Cortex of kidney (tissue), 1 donor: Measurements from ENCODE around the gene MAPKAPK3.

Source experiments
- DNase-seq: peaks from one replicate; lab custom pipeline; 2025; lab: John Stamatoyannopoulos, UW

MAPKAPK3 gene

DNA sequence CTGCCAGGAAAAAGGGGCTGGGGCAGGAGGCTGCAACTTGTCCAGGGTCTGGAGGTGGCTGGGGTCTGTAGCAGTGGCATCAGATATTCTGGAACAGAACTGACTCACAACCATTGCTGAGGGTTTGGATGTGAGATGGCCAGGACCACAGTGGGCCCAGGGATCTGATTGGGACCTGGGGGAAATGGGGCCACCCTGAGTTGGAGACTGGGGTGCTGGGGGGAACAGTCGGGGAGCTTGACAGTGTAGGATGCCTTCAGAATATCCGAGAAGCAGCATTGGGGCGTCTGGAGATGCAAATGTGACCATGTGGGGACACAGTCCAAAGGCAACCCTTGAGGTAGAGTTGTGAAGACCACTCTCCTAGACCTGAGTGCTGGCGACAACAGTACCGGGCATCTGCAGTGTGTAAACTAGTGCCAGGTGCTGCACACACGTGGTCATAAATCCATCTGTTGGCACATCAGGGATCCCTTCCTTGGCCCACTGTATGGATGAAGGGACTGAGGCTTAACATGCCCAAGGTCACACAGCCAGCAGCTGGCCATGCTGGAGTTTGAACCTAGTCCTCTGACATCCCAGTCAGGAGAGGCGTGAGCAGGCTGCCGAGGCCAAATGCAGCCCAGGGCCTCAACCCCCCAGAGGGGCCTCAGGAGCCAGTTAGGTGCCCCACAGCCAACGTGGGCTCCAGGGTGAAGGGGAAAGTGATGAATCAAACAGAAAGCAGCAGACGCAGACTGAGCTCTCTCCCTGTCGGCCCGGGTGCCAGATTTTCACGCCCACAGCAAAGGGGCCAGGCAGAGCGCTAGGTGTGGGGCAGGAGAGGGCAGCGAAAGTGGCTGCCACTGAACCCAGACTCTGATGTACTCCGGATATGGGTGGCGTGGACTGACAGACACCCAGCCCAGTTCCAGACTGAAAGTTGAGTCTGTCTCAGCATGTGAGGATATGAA is 28.9 kb upstream of the MAPKAPK3 start:
- no peak for DNase-seq

DNA sequence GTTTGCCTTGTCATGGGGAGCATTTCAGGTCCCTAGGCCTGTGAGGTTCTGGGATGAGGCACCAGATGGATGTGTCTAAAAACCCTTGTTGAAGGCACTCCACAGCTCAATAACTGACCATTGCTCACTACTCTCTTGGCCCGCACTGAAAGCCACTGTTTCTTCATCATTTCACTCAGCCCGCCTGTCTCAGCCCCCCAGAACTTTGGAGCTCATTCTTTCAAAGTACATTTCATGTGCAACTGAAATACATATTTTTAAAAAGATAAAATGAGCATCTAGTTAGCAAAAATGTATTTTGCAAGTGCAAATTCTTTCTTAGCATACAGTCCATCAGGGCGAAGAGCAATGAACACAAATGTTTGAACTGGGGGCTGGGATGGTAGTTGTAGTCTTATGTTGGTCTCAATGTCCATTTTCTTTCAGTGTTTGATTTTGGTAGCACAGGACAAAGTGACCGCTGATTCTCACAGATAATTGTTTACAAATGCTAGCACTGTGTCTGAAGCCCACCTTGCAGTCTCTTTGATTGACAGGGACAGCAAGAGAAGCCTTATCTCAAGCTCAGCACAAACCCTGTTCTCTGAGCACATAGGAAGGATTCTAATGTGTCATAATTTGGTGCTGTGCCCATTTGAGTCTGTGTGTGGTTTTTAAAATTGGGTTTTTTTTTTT is 28.1 kb upstream of the MAPKAPK3 start:
- DNase-seq: no peak

DNA sequence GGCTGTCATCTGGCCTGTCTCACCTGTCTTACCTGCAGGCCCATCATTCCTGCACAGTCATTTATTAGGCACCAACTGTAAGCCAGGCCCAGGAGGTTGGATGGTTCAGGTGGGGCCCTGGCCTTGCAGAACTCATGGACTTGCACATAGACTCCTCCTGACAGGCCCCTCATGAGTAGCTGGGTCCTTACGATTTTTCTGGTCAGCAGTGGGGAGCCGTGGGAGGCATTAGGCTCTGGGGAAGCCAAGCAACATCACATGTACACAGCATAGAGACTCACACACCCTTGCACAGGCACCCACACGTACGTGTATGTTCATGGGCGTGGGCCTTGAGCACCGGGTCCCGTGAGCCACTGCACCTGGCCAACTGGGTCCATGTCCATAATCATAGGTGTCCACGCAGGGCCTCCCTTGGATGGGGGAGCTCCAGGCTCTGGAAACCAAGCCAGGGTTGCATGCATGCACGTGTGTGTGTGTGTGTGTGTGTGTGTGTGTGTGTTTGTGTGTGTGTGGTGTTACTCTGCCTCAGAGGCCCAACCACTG is 25.7 kb upstream of the MAPKAPK3 start:
- DNase-seq: no peak

DNA sequence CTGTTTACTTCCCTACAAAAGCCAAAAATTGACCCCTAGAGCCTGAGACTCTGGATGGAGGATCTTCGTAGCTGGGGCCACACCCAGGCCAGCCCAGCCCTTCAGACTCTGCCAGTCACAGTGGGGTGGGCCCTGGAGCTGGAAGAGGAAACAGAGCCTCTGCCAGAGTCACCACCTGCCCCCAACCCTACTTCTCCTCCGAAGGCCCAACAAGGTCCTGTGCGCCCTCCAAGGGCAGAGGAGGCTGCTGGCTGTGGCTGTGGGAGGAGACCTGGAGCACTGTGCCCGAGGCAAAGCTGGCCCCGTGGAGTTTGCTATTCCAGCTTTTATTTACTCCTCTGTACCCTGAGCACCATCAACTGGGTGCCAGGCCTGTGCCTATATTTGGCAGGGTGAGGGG is 24.4 kb upstream of the MAPKAPK3 start:
- DNase-seq: no peak

DNA sequence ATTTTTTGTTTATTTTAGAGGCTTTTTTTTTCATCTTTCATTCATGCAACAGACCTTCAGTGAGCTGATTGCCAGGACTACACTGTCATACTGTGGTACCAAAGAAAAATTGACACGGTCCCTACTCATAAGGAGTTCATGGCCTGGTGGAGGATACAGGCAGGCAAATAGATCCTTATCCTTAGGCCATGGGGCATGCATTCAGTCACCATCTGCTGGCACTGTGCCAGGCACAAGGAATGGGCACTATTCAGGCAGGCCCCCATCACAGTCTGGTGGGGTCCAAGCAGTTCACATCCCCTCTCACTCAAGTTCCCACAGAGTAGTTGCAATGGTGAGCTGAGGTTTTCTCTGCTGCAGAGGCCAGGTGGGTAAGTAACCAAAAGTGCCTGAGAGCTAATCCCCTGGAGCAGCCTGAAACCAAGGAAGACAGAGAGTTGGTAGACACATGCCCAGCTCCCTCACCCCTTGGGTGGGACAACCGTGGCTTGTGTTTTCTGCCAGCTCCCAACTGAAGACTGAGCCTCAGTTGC is 22.6 kb upstream of the MAPKAPK3 start:
- no peak for DNase-seq

DNA sequence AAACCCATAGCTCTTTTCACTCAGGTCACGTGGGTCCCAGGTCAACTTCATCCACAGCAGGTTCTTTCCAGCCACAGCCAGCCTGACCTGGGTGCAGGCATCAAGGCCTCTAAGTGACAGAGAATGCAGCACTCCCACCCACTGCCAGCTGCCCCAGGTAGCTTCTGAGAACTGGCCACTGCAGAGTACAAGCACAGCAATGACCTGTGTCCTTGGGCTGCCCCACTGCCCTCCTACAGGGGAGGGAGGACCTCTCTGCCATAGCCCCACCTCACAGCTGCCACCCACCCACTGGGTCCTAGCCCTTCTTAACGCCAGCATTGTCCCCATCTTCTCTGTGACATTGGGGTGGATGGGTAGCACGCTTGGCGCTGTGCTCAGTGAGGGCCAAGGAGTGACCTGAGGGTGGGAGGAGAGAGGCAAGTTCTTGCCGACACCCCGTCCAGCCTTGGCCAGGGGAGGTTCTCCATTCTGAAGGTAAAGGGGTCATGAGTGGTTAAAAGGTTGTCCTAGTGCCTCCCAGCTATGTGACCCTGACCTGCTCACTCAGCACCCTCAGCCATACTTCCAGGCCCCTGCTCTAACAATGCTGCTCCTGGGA is 17.7 kb upstream of the MAPKAPK3 start:
- no peak for DNase-seq

DNA sequence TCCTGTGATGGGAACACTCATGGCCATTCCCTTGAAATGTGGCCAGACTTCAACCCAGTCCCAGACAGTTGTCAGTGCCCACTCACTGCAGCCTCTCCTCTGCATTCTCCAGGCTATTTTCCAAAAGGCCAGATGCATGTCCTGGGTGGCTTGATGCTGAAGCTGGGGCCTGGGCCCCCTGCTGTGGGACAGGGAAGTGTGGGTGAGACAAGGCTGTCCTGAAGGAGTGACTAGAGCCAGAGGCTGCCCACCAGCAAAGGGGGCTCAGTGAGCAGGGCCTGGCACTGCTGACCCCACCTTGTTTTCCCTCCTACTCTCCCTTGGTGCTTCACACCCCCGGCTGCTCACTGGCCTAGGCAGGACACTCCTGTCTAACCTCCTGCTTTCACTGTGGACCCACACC is 17.2 kb upstream of the MAPKAPK3 start:
- DNase-seq: no peak

DNA sequence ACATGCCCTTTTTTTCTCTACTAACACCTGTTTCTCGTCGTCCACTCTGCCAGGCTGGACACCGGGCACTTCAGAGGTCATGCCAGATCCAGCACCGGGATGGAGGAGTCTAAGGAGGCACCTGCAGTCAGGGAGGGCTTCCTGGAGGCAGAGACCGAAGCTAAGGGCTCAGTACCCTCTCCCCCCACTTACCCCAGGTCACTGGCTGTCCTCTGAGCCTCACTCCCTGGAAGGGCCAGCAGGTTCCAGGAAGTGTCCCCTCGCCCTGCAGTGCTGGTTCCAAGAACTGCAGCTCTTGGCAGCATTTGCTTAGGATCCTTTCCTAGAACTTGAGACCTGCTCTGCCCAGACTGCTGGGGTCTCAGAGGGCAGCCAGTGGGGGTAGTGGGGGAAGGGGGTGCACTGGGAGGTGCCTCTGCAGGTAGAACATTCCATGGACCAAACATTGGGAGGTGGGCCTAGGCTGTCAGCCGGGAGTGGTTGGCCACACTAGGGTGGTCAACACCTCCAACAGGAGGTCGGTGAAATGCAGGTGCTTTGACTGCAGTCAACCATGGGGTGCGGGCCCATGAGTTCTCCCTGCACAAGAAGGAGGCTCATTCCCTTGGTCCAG is 16.7 kb upstream of the MAPKAPK3 start:
- DNase-seq: no peak

DNA sequence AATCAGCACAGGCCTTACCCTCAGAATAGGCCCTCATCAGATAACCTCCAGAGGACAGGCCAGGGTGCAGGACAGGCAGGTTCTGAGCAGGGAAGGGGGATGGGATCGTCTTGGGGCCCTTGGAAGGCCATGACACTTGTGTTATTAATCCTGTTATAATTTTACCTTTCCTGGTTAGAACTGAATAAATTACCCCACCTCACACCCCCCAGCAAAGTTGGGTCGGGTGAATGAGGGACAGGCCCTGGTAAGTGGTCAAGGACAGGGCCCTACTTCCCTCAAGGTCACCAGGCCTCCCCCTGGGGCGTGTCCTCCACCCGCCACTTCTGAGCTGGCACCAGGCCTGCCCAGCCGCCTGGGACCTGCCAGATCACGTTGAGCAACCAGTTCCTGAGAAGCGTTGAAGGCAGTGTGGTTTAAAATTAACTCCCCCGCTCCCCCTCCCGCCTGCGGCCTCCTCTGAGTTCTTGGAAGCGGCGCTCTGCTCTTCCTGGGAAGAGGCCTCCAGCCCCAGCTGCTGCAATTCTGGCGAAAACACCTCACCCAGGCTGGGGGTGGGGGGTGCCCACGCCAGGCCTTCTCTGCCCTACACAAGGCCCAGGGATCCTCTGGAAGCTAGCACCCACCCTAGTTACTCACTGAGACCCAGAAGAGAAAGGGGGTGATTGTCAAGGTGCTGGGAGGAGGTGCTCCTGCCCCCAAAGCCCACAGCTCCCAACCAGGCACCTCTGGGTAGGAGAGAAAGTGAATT is 15.9 kb upstream of the MAPKAPK3 start:
- peak; percentile 70 for DNase-seq

DNA sequence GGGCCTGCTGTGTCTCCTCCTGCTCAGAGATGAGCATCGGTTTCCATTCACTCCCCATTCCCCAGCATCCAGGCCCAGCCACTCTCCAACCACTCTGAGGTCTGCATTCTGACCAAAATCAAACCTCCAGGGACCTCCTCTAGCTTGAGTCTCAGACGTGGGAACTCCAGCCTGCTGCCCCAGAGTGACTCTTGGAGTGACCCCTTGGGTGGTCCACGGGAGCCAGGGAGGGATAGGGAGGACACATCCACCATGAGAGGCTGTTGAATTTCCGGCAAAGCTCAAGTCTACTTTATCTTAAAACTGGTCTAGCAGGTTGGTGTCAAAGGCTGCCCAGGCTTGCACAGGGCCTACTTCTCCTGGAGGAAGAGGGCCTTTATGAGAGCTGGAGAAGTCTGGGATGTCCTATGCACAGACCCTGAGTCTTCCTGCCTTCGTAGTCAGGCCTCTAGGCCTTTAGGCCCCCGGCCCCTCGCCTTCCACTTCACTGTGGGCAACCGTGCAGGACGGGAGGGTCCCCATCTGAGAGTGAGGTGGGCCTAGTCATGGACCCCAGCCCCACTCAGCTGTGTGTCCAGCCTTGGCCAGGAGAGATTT is 14.3 kb upstream of the MAPKAPK3 start:
- DNase-seq: no peak

DNA sequence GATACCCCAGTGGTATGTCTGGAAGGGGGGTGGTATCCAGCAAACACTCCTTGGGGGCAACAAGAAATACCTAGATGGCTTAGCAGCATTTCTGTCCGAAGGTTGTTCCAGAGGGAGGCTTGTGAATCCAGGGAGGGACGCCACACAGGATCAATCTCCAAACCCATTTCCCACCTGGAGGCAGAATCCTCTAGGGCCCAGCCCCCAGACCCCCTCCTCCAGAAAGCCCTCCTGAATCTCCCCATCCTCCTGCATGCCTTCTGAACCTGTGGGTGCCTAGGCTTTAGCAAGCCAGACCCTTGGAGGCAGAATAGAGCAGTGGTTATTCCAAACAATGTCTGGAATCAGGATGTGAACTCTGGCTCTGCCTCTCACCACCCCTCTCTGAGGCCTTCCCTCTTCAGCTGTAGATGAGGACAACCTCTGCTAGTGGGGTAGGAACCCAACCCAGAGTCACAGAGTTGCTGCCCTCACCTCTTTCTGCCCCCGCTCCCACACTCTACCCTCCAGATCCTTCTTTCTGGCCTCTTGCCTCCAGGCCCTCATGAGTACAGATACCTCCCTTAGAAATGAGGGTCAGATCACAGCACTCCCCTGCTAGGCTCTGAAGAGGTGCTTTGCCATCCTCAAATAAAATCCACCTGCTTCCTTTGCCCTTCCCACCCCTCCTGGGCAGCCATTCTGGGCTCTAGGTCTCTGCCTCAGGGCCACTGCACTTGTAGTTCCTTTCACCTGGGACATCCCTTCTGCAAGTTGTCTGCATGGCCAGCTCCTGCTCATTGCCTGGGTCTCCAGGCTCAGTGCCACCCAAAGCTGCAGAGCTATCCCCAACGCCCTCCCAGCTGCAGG is 13.5 kb upstream of the MAPKAPK3 start:
- DNase-seq: no peak

DNA sequence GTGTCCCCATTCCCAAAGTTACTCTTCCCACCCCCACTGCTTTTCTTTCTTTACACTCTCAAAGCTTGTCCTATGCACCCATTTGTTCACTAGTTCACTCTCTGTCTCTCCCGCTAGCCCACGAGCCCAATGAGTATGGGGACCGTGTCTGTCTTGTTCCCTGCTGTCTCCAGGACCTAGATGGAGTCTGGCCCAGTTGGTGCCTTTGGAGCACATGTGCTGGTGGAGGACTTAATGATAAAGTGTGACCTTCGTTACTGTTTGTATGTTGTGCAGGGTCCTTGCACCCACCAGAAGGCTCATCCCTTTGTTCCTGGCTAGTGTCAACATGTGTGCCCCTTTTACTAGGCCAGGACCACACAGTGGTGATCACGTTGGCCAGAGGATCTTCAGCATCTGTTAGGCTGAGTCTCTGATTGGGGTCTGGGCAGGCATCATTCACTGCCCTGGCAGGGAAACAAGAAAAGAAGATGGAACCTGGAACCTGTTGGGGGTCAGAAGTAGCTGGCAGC is 12.8 kb upstream of the MAPKAPK3 start:
- no peak for DNase-seq

DNA sequence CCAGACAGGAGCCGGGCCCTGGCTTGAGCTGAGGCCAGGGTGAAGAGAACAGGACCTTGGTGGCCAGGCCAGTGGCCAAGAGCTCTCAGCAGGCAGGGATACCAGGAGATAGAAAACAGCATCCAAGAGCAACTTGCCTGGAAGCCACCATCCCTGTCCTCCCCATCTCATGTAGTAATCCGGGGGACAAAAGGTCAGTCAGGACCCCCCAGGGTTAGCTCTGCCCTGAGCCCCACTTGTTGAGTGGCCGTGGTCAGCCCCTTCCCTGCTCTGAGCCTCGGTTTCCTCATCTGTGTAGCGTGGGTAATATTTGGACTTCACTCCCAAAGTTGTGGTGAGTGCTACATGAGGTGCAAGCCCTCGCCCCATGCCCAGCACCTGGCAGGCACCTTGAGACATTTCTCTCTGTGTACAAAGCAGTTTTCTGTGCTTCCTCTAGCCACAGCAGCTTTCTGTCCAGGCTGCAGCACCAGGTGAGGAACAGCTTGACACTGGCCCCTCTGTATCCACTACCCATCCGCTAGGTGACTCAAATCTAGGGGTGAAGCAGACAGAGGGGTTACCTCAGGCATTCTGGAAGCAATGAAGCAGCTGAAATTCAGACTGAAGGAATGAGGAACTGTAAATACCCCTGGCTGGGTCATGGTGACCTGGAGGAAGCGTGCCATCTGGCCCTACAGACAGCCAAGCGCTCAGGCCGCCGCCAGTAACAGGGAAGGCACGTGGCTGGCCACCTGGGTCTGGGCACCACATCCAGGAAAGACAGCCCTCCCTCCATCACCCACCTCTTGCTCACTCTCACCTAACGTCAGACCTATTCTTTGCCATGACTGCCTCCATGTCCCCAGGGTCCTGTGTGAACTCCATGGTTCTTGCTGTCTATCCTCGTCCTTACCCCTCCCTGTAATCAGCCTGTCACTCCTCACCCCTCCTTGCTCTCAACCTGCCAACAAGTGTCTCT is 12.0 kb upstream of the MAPKAPK3 start:
- no peak for DNase-seq

DNA sequence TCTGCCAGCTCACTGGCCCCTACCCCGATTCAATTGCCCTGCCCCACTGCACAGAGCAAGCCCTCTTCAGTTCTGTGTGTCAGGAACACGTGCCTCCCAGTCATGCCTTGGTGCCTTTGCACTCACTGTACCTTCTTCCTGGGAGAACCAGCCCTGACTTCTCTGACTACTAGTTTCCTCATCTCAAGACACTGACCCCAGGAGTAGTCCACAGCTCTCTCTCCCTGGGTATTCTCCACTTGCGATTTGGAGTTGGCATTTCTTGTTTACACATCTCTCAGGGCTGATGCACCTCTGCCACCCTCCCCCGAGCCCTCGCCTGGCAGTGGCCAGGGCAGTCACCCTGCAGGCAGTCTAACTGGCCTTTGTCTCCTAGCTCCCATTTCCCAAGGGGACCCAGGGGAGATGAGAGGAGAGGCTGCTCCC is 11.0 kb upstream of the MAPKAPK3 start:
- no peak for DNase-seq

DNA sequence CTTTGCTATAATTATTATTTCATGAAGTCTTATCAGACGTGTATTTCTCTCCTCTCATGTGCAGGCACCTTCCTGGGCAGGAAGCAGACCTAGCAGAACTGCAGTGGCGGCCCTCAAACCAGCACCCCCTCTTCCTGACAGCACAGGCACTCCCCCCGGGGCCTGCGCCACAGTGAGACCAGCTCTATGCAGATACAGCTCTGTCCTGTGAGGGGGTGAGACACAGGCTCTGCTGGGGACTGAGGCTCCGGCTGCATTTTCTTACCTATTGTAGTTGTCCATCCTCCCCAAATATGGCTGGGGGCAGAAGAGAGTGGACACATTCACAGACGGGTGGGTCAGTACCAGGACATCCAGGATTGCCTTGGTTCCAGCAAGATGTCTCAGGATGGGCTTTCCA is 10.4 kb upstream of the MAPKAPK3 start:
- DNase-seq: no peak

DNA sequence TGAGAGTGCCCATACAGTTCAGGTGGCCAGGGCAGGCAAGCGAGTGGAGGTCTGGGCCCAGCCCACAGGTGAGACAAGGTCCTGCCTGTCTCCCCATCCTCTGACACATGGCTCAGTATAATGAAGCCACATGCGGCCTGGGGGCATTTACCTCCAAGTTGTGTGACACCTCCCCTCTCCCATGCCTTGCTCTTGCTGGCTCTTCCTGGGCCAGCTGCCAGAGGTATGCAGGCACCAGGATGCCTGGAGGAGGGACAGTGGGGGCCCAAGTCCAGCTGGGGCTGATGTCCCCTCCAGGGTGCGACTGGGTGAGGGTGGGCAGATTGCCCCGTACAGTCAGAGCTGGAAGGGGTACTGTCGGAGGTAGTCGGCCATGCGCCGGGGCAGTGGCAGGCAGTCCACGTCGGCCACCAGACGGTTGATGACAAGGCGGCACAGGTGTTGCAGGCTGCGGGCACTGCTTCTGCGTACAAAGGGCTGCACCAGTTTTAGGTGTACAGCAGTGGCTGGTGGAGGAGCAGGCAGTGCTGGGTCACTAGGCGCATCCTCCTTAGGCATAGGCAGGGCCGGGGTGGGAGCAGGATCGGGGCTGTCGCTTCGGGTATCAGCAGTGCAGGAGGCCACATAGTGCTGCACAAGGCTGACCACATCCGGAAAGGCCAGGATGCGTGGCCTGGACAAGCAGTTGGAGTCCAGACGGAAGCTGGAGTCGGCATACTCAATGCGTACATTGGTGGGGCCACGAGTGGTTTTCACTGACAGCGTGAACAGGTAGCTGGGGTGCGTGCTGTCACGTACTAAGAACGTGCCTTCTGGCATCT is 9.5 kb upstream of the MAPKAPK3 start:
- DNase-seq: no peak

DNA sequence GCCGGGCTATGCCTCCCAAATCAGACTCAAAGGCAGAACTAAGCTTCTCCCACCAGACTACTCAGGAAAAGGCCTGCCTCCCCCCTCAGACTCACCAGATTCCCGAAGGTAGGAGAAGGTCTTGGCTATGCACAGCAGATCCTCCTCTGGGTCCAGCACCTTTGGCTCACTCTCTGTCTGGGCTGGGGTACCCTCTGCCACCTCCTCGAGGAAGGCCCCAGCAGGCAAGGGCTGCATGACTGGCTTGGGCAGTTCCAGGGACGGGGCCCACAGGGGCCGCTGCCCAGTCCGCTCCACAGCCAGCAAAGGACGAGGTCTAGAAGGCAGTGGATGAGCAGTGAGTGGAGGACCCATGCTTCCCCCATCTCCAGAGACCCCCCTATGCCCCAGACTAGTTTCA is 8.7 kb upstream of the MAPKAPK3 start:
- no peak for DNase-seq
